Superior temporal gyrus (tissue), 1 donor: ENCODE data around the gene WDR53.
"Not testable (repeated sequence)": the region's sequence is repeated elsewhere in the genome, so short reads cannot be mapped to it uniquely, and the experiment has no call there.

Source experiments
- DNase-seq: peaks from one replicate; pipeline ENCODE4 v3.0.0-alpha.2; 2016; ENCODE audit errors: extremely low spot score

Gene WDR53

DNA sequence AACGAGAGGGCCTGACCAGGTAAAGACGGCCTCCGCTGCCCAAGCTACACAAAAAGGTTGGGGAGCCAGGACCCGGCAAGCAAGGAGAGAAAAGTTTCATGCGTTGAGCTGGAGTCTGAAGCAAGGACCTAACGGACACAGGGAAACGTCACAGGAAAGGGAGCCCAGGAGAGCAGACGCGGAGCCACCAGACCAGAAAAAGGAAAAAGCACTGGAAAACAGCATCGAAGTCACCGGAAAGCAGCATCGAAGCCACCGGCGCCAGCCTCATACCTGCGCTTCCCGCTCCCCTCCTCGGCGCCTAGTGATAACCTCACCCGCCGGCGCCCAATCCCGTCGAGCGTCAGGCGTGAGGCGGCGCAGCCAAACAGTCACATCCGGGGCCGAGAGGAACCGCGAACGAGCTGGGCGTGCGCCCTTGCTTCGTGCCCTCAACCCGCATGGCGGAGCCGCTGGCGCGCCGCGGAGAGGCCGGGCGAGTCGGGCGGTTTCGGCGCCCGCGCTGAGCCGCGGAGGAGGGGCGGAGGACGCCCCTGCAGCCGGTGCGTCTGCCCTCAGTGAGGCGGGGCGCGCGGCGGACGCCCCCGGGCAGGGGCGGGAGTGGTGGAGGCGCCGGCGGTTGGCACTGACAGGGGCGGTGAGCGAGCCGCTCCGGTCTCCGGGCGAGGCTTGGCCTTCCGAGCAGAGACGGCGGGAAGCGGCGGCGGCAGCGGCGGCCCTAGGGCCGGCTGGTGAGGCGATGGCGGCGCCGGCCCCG, at the start of gene WDR53, which contains the start of gene FBXO45:
WDR53 (minus strand) TSS at position 309 of the 757 bp plus-strand sequence. CDS start 7,079 bp downstream, outside the sequence.
FBXO45 (plus strand) TSS at position 415 of the 757 bp plus-strand sequence; CDS start at position 740, 325 bp downstream.
- DNase-seq = peak; percentile 96

DNA sequence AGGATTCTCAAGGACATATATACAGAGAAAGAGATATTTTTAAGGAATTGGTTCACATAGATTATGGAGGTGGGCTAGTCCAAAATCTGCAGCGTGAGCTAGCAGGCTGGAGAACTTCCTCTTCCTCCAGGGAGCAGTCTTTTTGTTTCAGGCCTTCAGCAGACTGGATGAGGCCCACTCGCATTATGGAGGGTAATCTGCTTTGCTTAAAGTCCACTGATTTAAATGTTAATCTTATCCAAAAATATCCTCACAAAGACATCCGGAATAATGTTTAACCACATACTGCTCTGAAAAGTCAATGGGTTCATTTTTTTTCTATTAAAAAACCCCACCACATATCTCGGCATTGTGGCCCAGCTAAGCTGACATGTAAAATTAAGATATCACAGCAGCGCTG, 48.9 kb upstream of the WDR53 start:
- no peak for DNase-seq

- DNase-seq = not testable (repeated sequence)
These were observed 46.9 kb upstream of the WDR53 start for GRCh38 chr3:196615234-196615633.

DNA sequence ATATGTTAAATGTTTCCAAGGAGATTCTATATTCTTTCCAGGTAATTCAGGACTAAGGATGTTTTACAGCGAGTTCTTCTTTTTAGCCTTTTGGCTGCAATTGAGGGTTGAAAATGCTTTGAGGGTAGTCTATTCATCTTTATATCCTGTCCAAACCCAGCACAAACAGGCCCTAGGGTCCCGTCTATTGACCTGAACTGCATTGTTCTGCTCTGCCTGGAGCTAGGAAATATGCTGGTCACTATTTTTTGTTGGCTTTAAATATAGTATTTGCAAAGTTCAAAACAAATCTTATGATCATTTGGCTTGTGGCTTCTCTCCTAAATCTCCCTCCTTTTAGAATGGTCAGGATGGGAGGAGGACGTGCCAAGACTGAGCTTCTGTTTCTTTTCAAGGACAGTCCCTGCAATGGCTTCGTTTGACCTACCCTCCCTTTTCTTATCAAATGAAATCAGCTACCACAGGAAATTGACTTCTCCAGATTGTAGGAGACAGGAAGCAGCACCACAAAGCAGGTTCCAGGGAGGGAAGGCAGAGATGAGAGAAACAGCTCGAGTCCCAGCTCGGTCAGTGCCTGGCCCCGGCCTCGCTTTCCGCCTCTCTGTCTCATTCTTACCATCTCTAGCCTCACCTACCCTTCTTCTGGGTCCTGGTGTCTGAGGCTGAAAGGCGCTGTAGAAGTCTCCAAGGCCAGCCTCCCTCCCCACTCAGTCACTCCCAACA, 43.6 kb upstream of the WDR53 start:
- no peak for DNase-seq

GRCh38 chr3:196609805-196610515, 41.6 kb upstream of the WDR53 start:
- DNase-seq = no peak

- peak; percentile 84 for DNase-seq
These were observed 41.0 kb upstream of the WDR53 start for GRCh38 chr3:196609343-196609775.

DNA sequence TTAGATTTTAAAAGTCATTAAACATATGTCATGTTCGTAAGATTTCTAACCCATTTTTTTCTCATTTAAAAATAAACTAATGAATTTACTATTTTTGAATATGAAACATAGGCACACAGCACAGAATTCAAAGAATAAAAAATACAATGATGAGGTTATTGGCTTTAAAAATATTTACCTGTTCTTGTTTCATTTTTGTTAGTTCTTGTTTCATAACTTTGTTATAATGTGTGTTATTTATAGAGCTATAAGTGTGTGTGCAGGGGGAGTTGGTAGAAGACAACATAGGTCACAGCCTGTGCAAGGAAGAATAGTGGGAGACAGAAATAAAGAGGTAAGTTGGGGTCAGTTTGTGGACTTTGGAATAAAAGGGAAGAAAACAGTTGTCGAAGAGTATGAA, 40.3 kb upstream of the WDR53 start:
- DNase-seq = no peak

GRCh38 chr3:196604548-196604947, 36.2 kb upstream of the WDR53 start:
- no peak for DNase-seq

GRCh38 chr3:196603683-196604082, 35.3 kb upstream of the WDR53 start:
- DNase-seq = no peak

DNA sequence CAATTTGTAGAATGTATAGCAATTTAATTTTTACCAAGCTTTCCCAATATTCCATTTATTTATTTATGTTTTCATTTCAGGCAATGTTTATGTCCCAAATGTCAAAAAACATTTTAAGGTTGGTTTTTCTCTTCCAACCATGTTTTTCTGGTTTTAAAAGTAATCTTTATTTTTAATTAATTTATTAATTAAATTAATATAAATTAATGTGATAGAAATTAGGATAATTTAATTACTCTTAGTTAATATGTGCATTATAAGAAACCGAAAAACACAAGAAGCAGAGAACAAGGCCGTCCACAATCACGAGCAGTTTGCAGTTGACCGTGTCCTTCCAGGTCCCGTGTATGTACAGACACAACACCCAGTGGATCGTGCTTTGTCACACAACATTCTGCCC, 34.3 kb upstream of the WDR53 start:
- no peak for DNase-seq

- no peak for DNase-seq
These were observed 32.0 kb upstream of the WDR53 start for GRCh38 chr3:196600359-196600758.

DNA sequence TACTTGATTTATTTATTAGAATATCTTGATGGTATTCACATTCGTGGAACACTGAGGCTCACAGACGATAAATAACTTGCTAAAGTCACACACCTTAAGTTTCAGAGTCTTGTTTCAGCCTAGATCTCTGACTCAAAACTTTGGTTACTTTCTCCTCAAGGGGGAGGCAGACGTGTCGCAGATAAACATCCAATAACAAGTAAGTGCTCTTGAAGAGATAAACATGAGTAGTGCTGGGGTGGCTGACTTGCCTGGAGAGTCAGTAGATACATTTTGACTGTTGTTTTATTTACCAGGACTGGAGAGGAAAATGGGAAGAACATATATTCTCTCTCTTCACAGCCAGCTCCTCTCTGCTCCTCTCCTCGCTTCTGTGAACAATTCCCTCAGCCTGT, 31.4 kb upstream of the WDR53 start:
- no peak for DNase-seq

GRCh38 chr3:196597971-196598733, 29.8 kb upstream of the WDR53 start:
- not testable (repeated sequence) for DNase-seq

GRCh38 chr3:196596355-196596754, 28.0 kb upstream of the WDR53 start:
- DNase-seq = no peak

GRCh38 chr3:196590279-196590678, 21.9 kb upstream of the WDR53 start:
- DNase-seq = no peak

GRCh38 chr3:196585044-196585757, 16.8 kb upstream of the WDR53 start:
- DNase-seq = no peak

- no peak for DNase-seq
These were observed 4.0 kb upstream of the WDR53 start for GRCh38 chr3:196572389-196572788.

DNA sequence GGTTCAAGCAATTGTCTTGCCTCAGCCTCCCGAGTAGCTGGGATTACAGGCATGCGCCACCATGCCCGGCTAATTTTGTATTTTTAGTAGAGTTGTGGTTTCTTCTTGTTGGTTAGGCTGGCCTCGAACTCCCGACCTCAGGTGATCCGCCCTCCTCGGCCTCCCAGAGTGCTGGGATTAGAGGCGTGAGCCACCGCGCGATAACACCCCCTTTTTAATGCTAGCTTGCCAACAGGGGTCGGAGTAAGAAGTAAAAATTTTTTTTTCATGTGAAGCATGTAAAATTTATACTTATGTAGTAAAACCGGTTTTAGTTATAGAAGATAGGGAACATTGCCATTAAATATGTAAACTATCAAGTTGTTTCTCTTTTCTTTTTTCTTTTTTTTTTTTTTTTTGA, 2.0 kb upstream of the WDR53 start:
- DNase-seq = not testable (repeated sequence)

GRCh38 chr3:196569003-196569516, 706 bp upstream of the WDR53 start:
- no peak for DNase-seq

DNA sequence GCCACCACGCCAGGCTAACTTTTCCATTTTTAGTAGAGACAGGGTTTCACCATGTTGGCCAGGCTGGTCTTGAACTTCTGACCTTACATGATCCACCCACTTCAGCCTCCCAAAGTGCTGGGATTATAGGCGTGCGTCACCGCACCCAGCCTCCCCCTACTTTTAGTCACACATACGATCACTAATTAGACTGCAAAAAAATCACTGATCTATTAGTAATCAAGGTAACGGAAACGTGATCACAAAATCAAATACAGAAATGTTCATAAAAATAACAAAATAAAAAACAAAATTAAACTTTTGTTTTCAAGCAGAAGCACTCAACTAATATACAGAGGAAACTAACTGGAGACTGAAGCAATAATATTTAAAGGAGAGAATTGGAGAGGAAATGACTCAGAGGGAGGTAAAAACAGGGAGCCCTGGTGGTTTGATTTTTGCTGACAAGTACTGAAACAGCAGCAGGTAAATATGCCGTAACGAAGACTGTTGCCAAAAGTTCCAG, 4.6 kb downstream of the WDR53 start:
- no peak for DNase-seq
